ENCODE data around the gene LRFN3. TPM values are rescaled to one million over a fixed set of nuclear protein-coding genes. Genes with fewer than 3 reads are reported as not detected.

The LRFN3 gene
- total and polyA plus RNA-seq, 2 donors (not counting 1 experiment from before 2014, with no cell fraction given), result 0.79 to 1.6 TPM

DNA sequence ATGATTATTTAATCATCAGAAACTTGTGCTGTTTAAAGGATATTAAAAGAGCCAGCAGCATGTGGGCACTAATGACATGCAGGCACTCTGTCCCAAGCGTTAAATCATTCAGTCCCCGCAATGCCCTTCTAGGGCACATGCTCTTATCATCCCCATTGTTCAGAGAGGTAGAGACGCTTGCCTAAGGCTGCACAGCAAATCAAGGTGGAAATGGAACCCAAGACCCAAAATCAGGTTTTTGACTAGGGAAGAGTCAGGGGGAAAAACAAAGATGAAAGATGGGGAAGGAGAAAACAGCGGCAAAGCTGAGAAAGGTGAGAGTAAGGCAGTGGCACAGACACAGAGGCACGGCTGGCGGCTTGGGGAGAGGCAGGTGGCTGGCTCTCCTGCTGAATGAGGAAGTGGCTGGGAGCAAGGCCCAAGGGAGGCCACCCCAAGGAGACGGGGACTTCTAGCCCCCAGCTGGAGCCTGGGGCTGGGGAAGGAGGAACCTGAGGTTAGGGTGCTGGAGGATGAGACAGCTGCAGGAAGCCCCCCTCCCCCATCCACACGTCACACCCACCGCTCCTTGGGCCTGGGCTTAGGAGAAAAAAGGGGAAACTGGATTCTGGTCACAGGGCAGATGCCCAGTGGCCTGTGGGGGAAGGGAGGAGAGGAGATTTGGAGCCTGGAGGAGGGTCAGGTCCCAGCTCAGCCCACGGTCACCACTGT lies 27.0 kb upstream of the LRFN3 start:
- Mint-ChIP-seq H3K4me3 (peak overlapping the region; percentile 68), H3K4me1 (peaks cover 61% of the 10 kb centered on the region), H3K9me3 (ENCODE audit: insufficient read depth) (no peaks in the 10 kb centered on the region), H3K27me3 (no peaks in the 10 kb centered on the region), H3K27ac (peak overlapping the region; percentile 87)
- no peaks in the 10 kb centered on the region for H3K27me3 ChIP-seq (replicated peaks in 1 of 4; ENCODE audit: control extremely low read depth in 1 of 4, control insufficient read depth in 3 of 4, insufficient read depth in 4 of 4, low read length in 3 of 4)
- peak overlapping the region; percentile 87 for H3K27ac ChIP-seq (ENCODE audit: low read length in 2 of 2)
- no peak overlapping the region for H3K9ac ChIP-seq (ENCODE audit: low read length)
- H4K20me1 ChIP-seq (ENCODE audit: control insufficient read depth, insufficient read depth, low read length, poor library complexity, severe bottlenecking), result no peaks in the 10 kb centered on the region
- intact Hi-C loops (cut with micrococcal nuclease), result loop anchor here (1.0 to 10.0 kb wide), 2 partner anchors 19 to 194 kb away; partner anchors contain the start of gene KMT2B
- no peaks in the 10 kb centered on the region for H3K79me2 ChIP-seq (ENCODE audit: control insufficient read depth, insufficient read depth, low read length)
- ATAC-seq (ENCODE audit: low read depth), result peak; percentile 85
- peaks cover 42 to 64% of the 10 kb centered on the region in 2 donors for H3K4me1 ChIP-seq (ENCODE audit: control insufficient read depth in 2 of 2, insufficient read depth in 2 of 2, low read length in 2 of 2)
- H3K4me2 ChIP-seq (replicated peaks; ENCODE audit: low read depth, low read length, poor library complexity, severe bottlenecking), result peak overlapping the region; percentile 66
- DNase-seq, result peak; percentile 94
- H3K4me3 ChIP-seq (ENCODE audit: control extremely low read depth in 1 of 5, extremely low read depth in 1 of 5, insufficient read depth in 1 of 5, low read depth in 2 of 5, low read length in 4 of 5), result peak overlapping the region in 3 of 5 experiments; percentile 4 to 33 (median 7)
- WGBS (ENCODE audit: insufficient coverage), result 21% methylated on average over 6 of the region's 10 CpGs
- TF ChIP-seq, protein P1, sequence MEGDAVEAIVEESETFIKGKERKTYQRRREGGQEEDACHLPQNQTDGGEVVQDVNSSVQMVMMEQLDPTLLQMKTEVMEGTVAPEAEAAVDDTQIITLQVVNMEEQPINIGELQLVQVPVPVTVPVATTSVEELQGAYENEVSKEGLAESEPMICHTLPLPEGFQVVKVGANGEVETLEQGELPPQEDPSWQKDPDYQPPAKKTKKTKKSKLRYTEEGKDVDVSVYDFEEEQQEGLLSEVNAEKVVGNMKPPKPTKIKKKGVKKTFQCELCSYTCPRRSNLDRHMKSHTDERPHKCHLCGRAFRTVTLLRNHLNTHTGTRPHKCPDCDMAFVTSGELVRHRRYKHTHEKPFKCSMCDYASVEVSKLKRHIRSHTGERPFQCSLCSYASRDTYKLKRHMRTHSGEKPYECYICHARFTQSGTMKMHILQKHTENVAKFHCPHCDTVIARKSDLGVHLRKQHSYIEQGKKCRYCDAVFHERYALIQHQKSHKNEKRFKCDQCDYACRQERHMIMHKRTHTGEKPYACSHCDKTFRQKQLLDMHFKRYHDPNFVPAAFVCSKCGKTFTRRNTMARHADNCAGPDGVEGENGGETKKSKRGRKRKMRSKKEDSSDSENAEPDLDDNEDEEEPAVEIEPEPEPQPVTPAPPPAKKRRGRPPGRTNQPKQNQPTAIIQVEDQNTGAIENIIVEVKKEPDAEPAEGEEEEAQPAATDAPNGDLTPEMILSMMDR (IDR thresholded peaks at IDR 0.05), result no peak
- TF ChIP-seq EZH2 (IDR thresholded peaks at IDR 0.05; ENCODE audit: borderline replicate concordance, insufficient read depth, low read depth, low read length, poor library complexity, severe bottlenecking), result no peak
- no peaks in the 10 kb centered on the region for H3K9me3 ChIP-seq (ENCODE audit: control extremely low read depth in 1 of 3, control insufficient read depth in 2 of 3, insufficient read depth in 1 of 3, low read length in 2 of 3)
- H3K36me3 ChIP-seq (replicated peaks in 1 of 2; ENCODE audit: control extremely low read depth in 1 of 2, control insufficient read depth in 1 of 2, extremely low read depth in 1 of 2, insufficient read depth in 2 of 2, low read length in 1 of 2), result no peaks in the 10 kb centered on the region
- ChIA-PET POLR2A (interaction anchor here (1.0 to 1.7 kb wide), 5 partner anchors 9 to 161 kb away, joined by 3 to 10 read pairs (median 4); partner anchors contain the start of genes LIN37 and NFKBID), CTCF (interaction anchor here (0.8 to 1.7 kb wide), 5 partner anchors 8 to 27 kb away, joined by 3 to 7 read pairs (median 5); partner anchors contain the start of gene NFKBID)
- H2AFZ ChIP-seq (ENCODE audit: insufficient read depth, low read depth, low read length, poor library complexity, severe bottlenecking), result no peak overlapping the region

DNA sequence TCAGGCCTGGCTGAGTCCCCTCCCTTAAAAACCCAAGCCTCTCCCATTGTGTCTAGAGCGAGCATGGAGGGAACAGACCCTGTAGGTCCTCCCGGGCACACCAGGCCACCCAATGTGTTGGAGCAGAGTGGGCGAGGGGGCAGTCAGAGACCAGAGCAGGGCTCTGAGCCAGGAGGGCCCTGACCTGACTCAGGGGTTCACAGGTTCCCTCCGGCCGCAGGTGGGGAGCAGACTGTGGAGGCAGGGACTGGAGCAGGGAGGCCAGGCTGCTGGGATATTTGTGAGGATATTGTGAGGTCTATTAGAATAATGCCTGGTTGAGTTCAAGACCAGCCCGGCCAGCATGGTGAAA lies 26.5 kb upstream of the LRFN3 start:
- no peak overlapping the region for H2AFZ ChIP-seq (ENCODE audit: insufficient read depth, low read depth, low read length, poor library complexity, severe bottlenecking)
- no peaks in the 10 kb centered on the region for H3K36me3 ChIP-seq (replicated peaks in 1 of 2; ENCODE audit: control extremely low read depth in 1 of 2, control insufficient read depth in 1 of 2, extremely low read depth in 1 of 2, insufficient read depth in 2 of 2, low read length in 1 of 2)
- H3K9me3 ChIP-seq (ENCODE audit: control extremely low read depth in 1 of 3, control insufficient read depth in 2 of 3, insufficient read depth in 1 of 3, low read length in 2 of 3), result no peaks in the 10 kb centered on the region
- TF ChIP-seq EZH2 (IDR thresholded peaks at IDR 0.05; ENCODE audit: borderline replicate concordance, insufficient read depth, low read depth, low read length, poor library complexity, severe bottlenecking), result no peak
- TF ChIP-seq, protein P1 (IDR thresholded peaks at IDR 0.05), result no peak
- peaks cover 37 to 61% of the 10 kb centered on the region in 2 donors for H3K4me1 ChIP-seq (ENCODE audit: control insufficient read depth in 2 of 2, insufficient read depth in 2 of 2, low read length in 2 of 2)
- no peaks in the 10 kb centered on the region for H3K27me3 Mint-ChIP-seq
- peak overlapping the region; percentile 68 for H3K4me3 Mint-ChIP-seq
- H3K79me2 ChIP-seq (ENCODE audit: control insufficient read depth, insufficient read depth, low read length), result no peaks in the 10 kb centered on the region
- CTCF ChIA-PET, result interaction anchor here (0.8 to 1.7 kb wide), 5 partner anchors 9 to 28 kb away, joined by 3 to 7 read pairs (median 5); partner anchors contain the start of gene NFKBID
- H3K4me1 Mint-ChIP-seq, result peaks cover 56% of the 10 kb centered on the region
- no peak for DNase-seq
- H3K9me3 Mint-ChIP-seq (ENCODE audit: insufficient read depth), result no peaks in the 10 kb centered on the region
- H3K27me3 ChIP-seq (replicated peaks in 1 of 4; ENCODE audit: control extremely low read depth in 1 of 4, control insufficient read depth in 3 of 4, insufficient read depth in 4 of 4, low read length in 3 of 4), result no peaks in the 10 kb centered on the region
- intact Hi-C loops (cut with micrococcal nuclease), result loop anchor here (1.0 to 10.0 kb wide), 2 partner anchors 19 to 195 kb away; partner anchors contain the start of gene KMT2B
- ATAC-seq (ENCODE audit: low read depth), result no peak
- H3K4me3 ChIP-seq (ENCODE audit: control extremely low read depth in 1 of 5, extremely low read depth in 1 of 5, insufficient read depth in 1 of 5, low read depth in 2 of 5, low read length in 4 of 5), result peak overlapping the region in 2 of 5 experiments; percentile 4 to 33
- H3K9ac ChIP-seq (ENCODE audit: low read length), result no peak overlapping the region
- H3K27ac Mint-ChIP-seq, result peak overlapping the region; percentile 87
- H4K20me1 ChIP-seq (ENCODE audit: control insufficient read depth, insufficient read depth, low read length, poor library complexity, severe bottlenecking), result no peaks in the 10 kb centered on the region
- peak overlapping the region; percentile 66 for H3K4me2 ChIP-seq (replicated peaks; ENCODE audit: low read depth, low read length, poor library complexity, severe bottlenecking)
- POLR2A ChIA-PET, result interaction anchor here (1.0 to 1.7 kb wide), 5 partner anchors 9 to 162 kb away, joined by 3 to 10 read pairs (median 4); partner anchors contain the start of genes LIN37 and NFKBID
- peak overlapping the region; percentile 87 for H3K27ac ChIP-seq (ENCODE audit: low read length in 2 of 2)
- WGBS (ENCODE audit: insufficient coverage), result 32% methylated on average over 6 of the region's 6 CpGs
